HepG2 (cell line): ENCODE measurements around the gene GTF3C5. TPM values are rescaled to one million over a fixed set of nuclear protein-coding genes. Genes with fewer than 3 reads are reported as not detected.
"Not testable (repeated sequence)": the region's sequence is repeated elsewhere in the genome, so short reads cannot be mapped to it uniquely, and the experiment has no call there.

ENCODE experiments used
- ATAC-seq: fragments of 200-7000 bp; cut with Tn5 transposase; 3 replicates; pipeline ENCODE4 v1.9.1; 2020; ENCODE audit warnings: mild to moderate bottlenecking, moderate library complexity
- BruUV-seq: library from RNA; stranded (reverse); fragments of 400-500 nt; replicated peaks from 2 replicates; lab custom pipeline; 2021; lab: Mats Ljungman, UMichigan
- CTCF ChIA-PET: fragments of 300-600 bp; formaldehyde crosslinking; extraction: SDS; loops from one replicate; lab custom pipeline; 2021; ENCODE audit warnings: low total read pairs, inconsistent platforms, low intra/inter-chr PET ratio; lab: Yijun Ruan, JAX
- POLR2A ChIA-PET: fragments of 350-600 bp; sonication (Branson Sonifier 250); formaldehyde crosslinking; loops from one replicate; lab custom pipeline; 2020; ENCODE audit warnings: antibody characterized with exemption, inconsistent platforms; lab: Yijun Ruan, JAX
- DNase-seq: peaks from one replicate; pipeline ENCODE4 v3.0.0-alpha.2; 2015; ENCODE audit warnings: low spot score
- FAIRE-seq: peaks from 3 replicates; lab custom pipeline; 2011; peaks lifted over from hg19 to GRCh38; lab: Jason Lieb, UNC
- H2AFZ ChIP-seq: one replicate; pipeline ENCODE4 v1.6.1; 2011; ENCODE audit warnings: low read length, inconsistent platforms
- H3K27ac ChIP-seq: fragments of 300-600 bp; 3 replicates; pipeline ENCODE4 v1.8.0; 2011; ENCODE audit warnings: mixed run types, mild to moderate bottlenecking, mixed read lengths, low read length, inconsistent platforms; ENCODE audit not compliant: insufficient read depth; ENCODE audit errors: extremely low read length
- H3K27me3 ChIP-seq, 2 experiments: fragments of 200-600 bp in 1 of 2; 2 replicates in 1 of 2; 3 replicates in 1 of 2; pipeline versions ENCODE4 v1.6.0 to v1.8.0; 2011; ENCODE audit warnings: low read length in 2 of 2, mild to moderate bottlenecking in 2 of 2, moderate library complexity in 2 of 2, inconsistent platforms in 1 of 2; ENCODE audit not compliant: insufficient read depth in 2 of 2, control insufficient read depth in 1 of 2
- H3K36me3 ChIP-seq, 2 experiments: fragments of 200-600 bp in 1 of 2; replicated peaks in 1 of 2; 2 replicates in 1 of 2; 3 replicates in 1 of 2; pipeline versions ENCODE4 v1.5.1 to v1.8.0; 2011; ENCODE audit warnings: low read length in 2 of 2, inconsistent platforms in 1 of 2; ENCODE audit not compliant: insufficient read depth in 2 of 2, control insufficient read depth in 1 of 2
- H3K4me1 ChIP-seq: 2 replicates; pipeline ENCODE4 v1.5.1; 2012; ENCODE audit warnings: low read length, inconsistent platforms; ENCODE audit not compliant: insufficient read depth
- H3K4me2 ChIP-seq: 2 replicates; pipeline ENCODE4 v1.6.0; 2011; ENCODE audit warnings: low read depth, low read length, inconsistent platforms
- H3K4me3 ChIP-seq, 3 experiments: fragments of 200-600 bp in 1 of 3; sonication (generic), shearing (Covaris generic) in 1 of 3; replicated peaks in 1 of 3; 2 replicates each; pipeline ENCODE4 v1.5.1; 2011 to 2016; ENCODE audit warnings: low read length in 3 of 3, inconsistent platforms in 2 of 3, low read depth in 2 of 3, mild to moderate bottlenecking in 2 of 3, control low read depth in 1 of 3, mixed read lengths in 1 of 3; ENCODE audit not compliant: insufficient read depth in 1 of 3
- H3K79me2 ChIP-seq: one replicate; pipeline ENCODE4 v1.6.1; 2011; ENCODE audit warnings: low read length, inconsistent platforms; ENCODE audit not compliant: insufficient read depth
- H3K9ac ChIP-seq: 2 replicates; pipeline ENCODE4 v1.6.0; 2011; ENCODE audit warnings: mild to moderate bottlenecking, low read depth, low read length, inconsistent platforms; ENCODE audit not compliant: insufficient read depth
- H3K9me3 ChIP-seq: 2 replicates; pipeline ENCODE4 v1.5.1; 2012; ENCODE audit warnings: mild to moderate bottlenecking, low read length
- H4K20me1 ChIP-seq: 2 replicates; pipeline ENCODE4 v1.6.0; 2011; ENCODE audit warnings: inconsistent platforms, mild to moderate bottlenecking, low read length, moderate library complexity; ENCODE audit not compliant: insufficient read depth
- HNRNPK ChIP-seq: fragments of 200-400 bp; formaldehyde crosslinking; IDR thresholded peaks from 2 replicates; pipeline ENCODE4 v1.6.1; 2018; ENCODE audit warnings: low read length, low read depth, moderate library complexity, mild to moderate bottlenecking; ENCODE audit not compliant: poor library complexity, severe bottlenecking
- KLF11 ChIP-seq: IDR thresholded peaks from 2 replicates; pipeline ENCODE4 v1.6.1; 2016; ENCODE audit warnings: missing compliant biosample characterization
- ZFYVE20 ChIP-seq: sonication (generic); formaldehyde crosslinking; IDR thresholded peaks from 2 replicates; pipeline ENCODE4 v1.8.0; 2023; ENCODE audit warnings: low read depth, mild to moderate bottlenecking, moderate library complexity, missing genetic modification reagents, borderline replicate concordance
- ZNF772 ChIP-seq: sonication (generic); formaldehyde crosslinking; IDR thresholded peaks from 2 replicates; pipeline ENCODE4 v1.5.0; 2020; ENCODE audit warnings: mild to moderate bottlenecking, missing genetic modification reagents
- WGBS: methylation state at CpG from one replicate; pipeline ENCODE4 v1.1.6; 2017; ENCODE audit warnings: low lambda C conversion rate; 5-methylcytosine and 5-hydroxymethylcytosine counted together
- in situ Hi-C: cut with HindIII; loops from 2 replicates; pipeline ENCODE4 v1.10.0; 2017; ENCODE audit warnings: low pct_unique_long_range_greater_than_20kb; ENCODE audit not compliant: extremely low pct_ligation_motif_present
- intact Hi-C: fragments of 100-400 bp; cut with micrococcal nuclease; formaldehyde crosslinking; loops from one replicate; pipeline ENCODE4 v1.10.0; 2022; ENCODE audit not compliant: unreplicated experiment
- polyA plus RNA-seq, 8 experiments: library from polyadenylated mRNA; depleted of rRNA in 3 of 8; stranded (reverse) in 7 of 8; unstranded in 1 of 8; fragments of >200 nt; fragmentation: Illumina TruSeq in 4 of 8; extraction: Trizol in 4 of 8; gene quantifications; 2 replicates each; pipeline versions ENCODE4 v1.2.1 to v1.2.3, GENCODE V29; 2011 to 2016; ENCODE audit warnings: low read depth in 4 of 8, missing spikeins in 1 of 8, mixed read lengths in 1 of 8; ENCODE audit not compliant: insufficient read depth in 1 of 8
- total RNA-seq, 5 experiments: library from RNA; depleted of rRNA; stranded (reverse); fragments of >200 nt; fragmentation: Illumina TruSeq; extraction: Trizol; gene quantifications; 2 replicates each; pipeline ENCODE4 v1.2.3, GENCODE V29; 2016; ENCODE audit warnings: low read depth in 1 of 5

The GTF3C5 gene
- total and polyA plus RNA-seq, 2 of the 13 experiments (the other 11 are each of a cell fraction or from before 2014, with no cell fraction given): 66.9 to 92.6 TPM

DNA sequence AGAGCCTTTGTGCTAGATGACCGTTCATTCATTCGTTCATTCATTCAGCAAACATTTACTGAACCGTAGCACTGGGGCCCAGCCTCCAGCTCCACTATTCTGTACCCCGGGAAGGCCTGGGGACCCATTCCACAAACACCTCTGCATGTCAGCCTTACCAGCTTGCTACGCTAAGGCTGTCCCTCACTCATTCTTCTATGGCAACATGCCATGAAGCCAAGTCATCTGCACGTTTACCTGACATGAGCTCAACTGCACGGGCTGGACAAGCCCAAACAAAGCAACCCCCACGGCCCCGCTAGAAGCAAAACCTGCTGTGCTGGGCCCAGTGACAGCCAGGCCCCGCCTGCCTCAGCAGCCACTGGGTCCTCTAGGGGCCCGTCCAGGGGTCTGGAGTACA lies 37.0 kb downstream of the GTF3C5 start:
- Histone ChIP-seq H3K27me3 (no peaks in the 10 kb centered on the region), H2AFZ (no peak overlapping the region), H3K4me3 (no peak overlapping the region), H3K9me3 (no peaks in the 10 kb centered on the region), H3K4me2 (no peak overlapping the region), H3K4me1 (no peaks in the 10 kb centered on the region), H4K20me1 (no peaks in the 10 kb centered on the region), H3K9ac (no peak overlapping the region), H3K36me3 (peaks cover 0 to 1% of the 10 kb centered on the region in 2 experiments; a peak in 1 of 5 replicates), H3K79me2 (no peaks in the 10 kb centered on the region), H3K27ac (no peak overlapping the region)
- WGBS: 71% methylated on average over 10 of the region's 11 CpGs
- no TSS peak for BruUV-seq
- no peak for TF ChIP-seq ZFYVE20 (CRISPR knock-in tag)
- TF ChIP-seq HNRNPK: no peak
- TF ChIP-seq ZNF772: no peak
- no peak for TF ChIP-seq KLF11 (CRISPR knock-in tag)
- in situ Hi-C loops: no loop called here
- DNase-seq (no peak), ATAC-seq (no peak), FAIRE-seq (no peak)
- ChIA-PET POLR2A (no interaction called here), CTCF (no interaction called here)
- intact Hi-C loops: no loop called here

DNA sequence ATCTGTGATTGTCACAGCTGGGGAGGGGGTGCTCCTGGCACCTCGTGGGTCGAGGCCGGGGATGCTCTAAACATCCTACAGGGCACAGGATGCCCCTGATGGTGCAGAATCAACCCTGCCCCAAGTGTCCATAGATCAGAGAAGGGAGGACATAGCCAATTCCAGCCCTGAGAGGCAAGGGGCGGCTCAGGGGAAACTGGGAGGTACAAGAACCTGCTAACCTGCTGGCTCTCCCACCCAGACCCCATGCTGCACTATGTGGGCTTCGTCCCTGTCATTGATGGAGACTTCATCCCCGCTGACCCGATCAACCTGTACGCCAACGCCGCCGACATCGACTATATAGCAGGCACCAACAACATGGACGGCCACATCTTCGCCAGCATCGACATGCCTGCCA lies 37.6 kb downstream of the GTF3C5 start:
- DNase-seq, intact Hi-C loops, H3K4me2 ChIP-seq, H3K36me3 ChIP-seq, H3K27me3 ChIP-seq, FAIRE-seq, H3K9ac ChIP-seq, POLR2A ChIA-PET, H3K27ac ChIP-seq, BruUV-seq, H3K79me2 ChIP-seq, H4K20me1 ChIP-seq, H3K4me3 ChIP-seq, H2AFZ ChIP-seq, ATAC-seq, in situ Hi-C loops, H3K4me1 ChIP-seq, CTCF ChIA-PET, H3K9me3 ChIP-seq: not testable (repeated sequence)
- 100% methylated on average over 1 of the region's 15 CpGs for WGBS

DNA sequence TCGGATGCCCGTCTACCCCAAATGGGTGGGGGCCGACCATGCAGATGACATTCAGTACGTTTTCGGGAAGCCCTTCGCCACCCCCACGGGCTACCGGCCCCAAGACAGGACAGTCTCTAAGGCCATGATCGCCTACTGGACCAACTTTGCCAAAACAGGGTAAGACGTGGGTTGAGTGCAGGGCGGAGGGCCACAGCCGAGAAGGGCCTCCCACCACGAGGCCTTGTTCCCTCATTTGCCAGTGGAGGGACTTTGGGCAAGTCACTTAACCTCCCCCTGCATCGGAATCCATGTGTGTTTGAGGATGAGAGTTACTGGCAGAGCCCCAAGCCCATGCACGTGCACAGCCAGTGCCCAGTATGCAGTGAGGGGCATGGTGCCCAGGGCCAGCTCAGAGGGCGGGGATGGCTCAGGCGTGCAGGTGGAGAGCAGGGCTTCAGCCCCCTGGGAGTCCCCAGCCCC lies 39.7 kb downstream of the GTF3C5 start:
- H3K36me3 ChIP-seq, H3K27ac ChIP-seq, H2AFZ ChIP-seq, FAIRE-seq, H3K4me3 ChIP-seq, H3K27me3 ChIP-seq, H3K79me2 ChIP-seq, ATAC-seq, H4K20me1 ChIP-seq, BruUV-seq, H3K4me1 ChIP-seq, H3K9me3 ChIP-seq, H3K4me2 ChIP-seq, in situ Hi-C loops, H3K9ac ChIP-seq, CTCF ChIA-PET, POLR2A ChIA-PET, intact Hi-C loops, DNase-seq: not testable (repeated sequence)
- 90% methylated on average over 14 of the region's 17 CpGs for WGBS

DNA sequence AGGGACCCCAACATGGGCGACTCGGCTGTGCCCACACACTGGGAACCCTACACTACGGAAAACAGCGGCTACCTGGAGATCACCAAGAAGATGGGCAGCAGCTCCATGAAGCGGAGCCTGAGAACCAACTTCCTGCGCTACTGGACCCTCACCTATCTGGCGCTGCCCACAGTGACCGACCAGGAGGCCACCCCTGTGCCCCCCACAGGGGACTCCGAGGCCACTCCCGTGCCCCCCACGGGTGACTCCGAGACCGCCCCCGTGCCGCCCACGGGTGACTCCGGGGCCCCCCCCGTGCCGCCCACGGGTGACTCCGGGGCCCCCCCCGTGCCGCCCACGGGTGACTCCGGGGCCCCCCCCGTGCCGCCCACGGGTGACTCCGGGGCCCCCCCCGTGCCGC lies 40.2 kb downstream of the GTF3C5 start:
- H3K79me2 ChIP-seq, CTCF ChIA-PET, intact Hi-C loops, H3K36me3 ChIP-seq, H3K4me3 ChIP-seq, H3K4me2 ChIP-seq, H4K20me1 ChIP-seq, FAIRE-seq, H3K9ac ChIP-seq, H2AFZ ChIP-seq, BruUV-seq, H3K27me3 ChIP-seq, DNase-seq, ATAC-seq, POLR2A ChIA-PET, H3K9me3 ChIP-seq, H3K4me1 ChIP-seq, H3K27ac ChIP-seq, in situ Hi-C loops: not testable (repeated sequence)
- 98% methylated on average over 15 of the region's 31 CpGs for WGBS
